Mammary epithelial cell (primary cell): ENCODE measurements around the gene MMEL1.

Experiments used
- EZH2 ChIP-seq: IDR thresholded peaks from 2 replicates; pipeline ENCODE4 v1.6.1; 2012; ENCODE audit warnings: low read length, inconsistent platforms, borderline replicate concordance
- TF ChIP-seq, protein P1 (sequence below), 2 donors: IDR thresholded peaks in 1 of 2; conservative IDR thresholded peaks in 1 of 2; 2 replicates each; pipeline ENCODE4 v1.5.1; 2011 to 2012; ENCODE audit warnings: inconsistent platforms in 2 of 2, low read length in 2 of 2, mild to moderate bottlenecking in 2 of 2, control low read depth in 1 of 2, low read depth in 1 of 2; ENCODE audit not compliant: insufficient read depth in 1 of 2; ENCODE audit errors: extremely low read depth in 1 of 2

DNA sequence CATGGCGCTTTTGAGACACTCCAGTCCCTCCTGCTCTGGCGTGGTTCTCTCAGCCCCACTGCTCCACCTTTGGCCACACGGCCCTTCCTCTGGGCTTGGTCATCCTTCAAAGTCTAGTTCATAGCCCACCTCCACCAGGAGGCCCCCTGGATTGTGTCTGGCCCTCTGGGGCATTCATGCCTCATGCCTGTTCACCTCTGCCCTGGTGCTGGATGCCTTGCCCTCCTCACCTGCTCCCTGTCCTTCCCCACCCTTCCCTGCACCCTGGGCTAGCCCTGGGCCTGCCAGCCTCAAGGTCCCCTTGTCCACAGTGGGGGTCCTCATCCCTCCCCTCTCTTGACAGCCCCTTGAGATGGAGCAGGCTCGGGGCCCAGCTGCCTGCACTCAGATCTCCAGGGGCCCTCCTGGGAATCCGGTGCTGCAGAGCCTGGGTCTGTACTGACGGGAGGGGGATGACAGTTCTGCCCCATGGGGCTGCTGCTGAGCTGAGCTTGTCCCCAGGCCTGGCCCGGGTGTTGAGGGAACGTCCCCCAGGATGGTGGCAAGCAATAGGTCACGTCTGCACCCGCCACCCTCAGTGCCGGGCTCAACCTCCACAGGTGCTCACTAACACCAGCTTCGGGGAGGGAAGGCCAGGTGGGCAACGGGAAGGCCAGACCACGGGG lies 27.8 kb downstream of the MMEL1 start:
- TF ChIP-seq, protein P1, sequence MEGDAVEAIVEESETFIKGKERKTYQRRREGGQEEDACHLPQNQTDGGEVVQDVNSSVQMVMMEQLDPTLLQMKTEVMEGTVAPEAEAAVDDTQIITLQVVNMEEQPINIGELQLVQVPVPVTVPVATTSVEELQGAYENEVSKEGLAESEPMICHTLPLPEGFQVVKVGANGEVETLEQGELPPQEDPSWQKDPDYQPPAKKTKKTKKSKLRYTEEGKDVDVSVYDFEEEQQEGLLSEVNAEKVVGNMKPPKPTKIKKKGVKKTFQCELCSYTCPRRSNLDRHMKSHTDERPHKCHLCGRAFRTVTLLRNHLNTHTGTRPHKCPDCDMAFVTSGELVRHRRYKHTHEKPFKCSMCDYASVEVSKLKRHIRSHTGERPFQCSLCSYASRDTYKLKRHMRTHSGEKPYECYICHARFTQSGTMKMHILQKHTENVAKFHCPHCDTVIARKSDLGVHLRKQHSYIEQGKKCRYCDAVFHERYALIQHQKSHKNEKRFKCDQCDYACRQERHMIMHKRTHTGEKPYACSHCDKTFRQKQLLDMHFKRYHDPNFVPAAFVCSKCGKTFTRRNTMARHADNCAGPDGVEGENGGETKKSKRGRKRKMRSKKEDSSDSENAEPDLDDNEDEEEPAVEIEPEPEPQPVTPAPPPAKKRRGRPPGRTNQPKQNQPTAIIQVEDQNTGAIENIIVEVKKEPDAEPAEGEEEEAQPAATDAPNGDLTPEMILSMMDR (conservative IDR thresholded peaks at IDR 0.05 in 1 of 2, IDR thresholded peaks at IDR 0.05 in 1 of 2; ENCODE audit: extremely low read depth in 1 of 2, insufficient read depth in 1 of 2, low read depth in 1 of 2, low read length in 2 of 2): no peak
- no peak for TF ChIP-seq EZH2
